Body of pancreas (tissue), 4 donors: Measurements from ENCODE around the gene GFOD1. TPM values are rescaled to one million over a fixed set of nuclear protein-coding genes. Genes with fewer than 3 reads are reported as not detected.

Experiments
- ATAC-seq: fragments of 150-250 bp; one replicate; pipeline ENCODE4 v1.9.1; 2016
- DNase-seq, 4 donors: peaks; one replicate each; pipeline ENCODE4 v3.0.0-alpha.2; 2019
- H3K27ac ChIP-seq, 4 donors: fragments of 200-600 bp; sonication (generic); 1 replicate in 3 of 4; 2 replicates in 1 of 4; pipeline versions ENCODE4 v1.5.1 to v1.6.1; 2016 to 2019; ENCODE audit warnings: mild to moderate bottlenecking in 1 of 4, mixed read lengths in 1 of 4, moderate library complexity in 1 of 4
- H3K27me3 ChIP-seq, 2 donors: fragments of 200-600 bp; sonication (generic); one replicate each; pipeline ENCODE4 v1.6.0; 2016; ENCODE audit warnings: mild to moderate bottlenecking in 1 of 2
- H3K36me3 ChIP-seq, 2 donors: fragments of 200-600 bp; sonication (generic); replicated peaks in 1 of 2; 2 replicates each; pipeline ENCODE4 v1.5.1; 2016; ENCODE audit warnings: low read depth in 2 of 2; ENCODE audit not compliant: insufficient read depth in 1 of 2
- H3K4me1 ChIP-seq: fragments of 200-600 bp; sonication (generic); one replicate; pipeline ENCODE4 v1.6.0; 2016
- H3K4me3 ChIP-seq, 2 donors: fragments of 200-600 bp; sonication (generic); 1 replicate in 1 of 2; 2 replicates in 1 of 2; pipeline ENCODE4 v1.5.1; 2016 to 2019
- H3K9me3 ChIP-seq, 3 donors: fragments of 200-600 bp; sonication (generic); 1 replicate in 2 of 3; 2 replicates in 1 of 3; pipeline ENCODE4 v1.5.1; 2016
- CTCF ChIP-seq, 7 experiments: fragments of 450-650 bp in 4 of 7; fragments of 200-600 bp in 3 of 7; sonication (generic) in 3 of 7; IDR thresholded peaks; one replicate each; pipeline ENCODE4 v1.5.1; 2016 to 2019; ENCODE audit warnings: antibody characterized with exemption in 7 of 7
- POLR2A ChIP-seq, 3 donors: fragments of 450-650 bp; IDR thresholded peaks; one replicate each; pipeline ENCODE4 v1.6.1; 2016; ENCODE audit warnings: antibody characterized with exemption in 3 of 3, mild to moderate bottlenecking in 2 of 3
- WGBS, 2 donors: methylation state at CpG; one replicate each; pipeline ENCODE4 v1.1.5; 2017; 5-methylcytosine and 5-hydroxymethylcytosine counted together
- intact Hi-C: fragments of 100-400 bp; cut with DNase I; formaldehyde crosslinking; loops from one replicate; pipeline ENCODE4 v1.15.1; 2023
- total RNA-seq, 2 donors: library from RNA; depleted of rRNA; stranded (reverse); fragments of >200 nt; gene quantifications; one replicate each; pipeline ENCODE4 v1.1.0, GENCODE V29; 2016

GFOD1 gene
- total RNA-seq, 2 donors from 2014 or later, result 4.3 to 5.2 TPM

- Histone ChIP-seq H3K27me3 (no peaks in the 10 kb centered on the region), H3K4me1 (no peaks in the 10 kb centered on the region), H3K27ac (no peak overlapping the region), H3K9me3 (no peaks in the 10 kb centered on the region), H3K36me3 (no peaks in the 10 kb centered on the region), H3K4me3 (no peak overlapping the region)
- ATAC-seq, result no peak
- no peak for DNase-seq
- no peak for TF ChIP-seq POLR2A (IDR thresholded peaks at IDR 0.05)
- TF ChIP-seq CTCF (IDR thresholded peaks at IDR 0.05), result no peak
- intact Hi-C loops, result no loop called here
- WGBS, 2 donors, result 61 to 62% methylated on average over 4 of the region's 4 CpGs
Measured at GRCh38 chr6:13531956-13532355, 44.6 kb upstream of the GFOD1 start.

- no peak for TF ChIP-seq CTCF (IDR thresholded peaks at IDR 0.05)
- TF ChIP-seq POLR2A (IDR thresholded peaks at IDR 0.05), result no peak
- H3K9me3 ChIP-seq, result no peaks in the 10 kb centered on the region
- intact Hi-C loops, result no loop called here
- no peaks in the 10 kb centered on the region for H3K36me3 ChIP-seq
- ATAC-seq, result no peak
- WGBS, 2 donors, result 81 to 86% methylated on average over 7 of the region's 8 CpGs
- no peak for DNase-seq
- H3K4me1 ChIP-seq, result no peaks in the 10 kb centered on the region
- H3K27ac ChIP-seq, result no peak overlapping the region
- no peaks in the 10 kb centered on the region for H3K27me3 ChIP-seq
- H3K4me3 ChIP-seq, result no peak overlapping the region
Measured at GRCh38 chr6:13528777-13529343, 41.5 kb upstream of the GFOD1 start.

- WGBS, 2 donors, result 45 to 62% methylated on average over 3 of the region's 3 CpGs
- no peaks in the 10 kb centered on the region for H3K36me3 ChIP-seq
- H3K27ac ChIP-seq, result no peak overlapping the region
- no peak for DNase-seq
- ATAC-seq, result no peak
- H3K4me1 ChIP-seq, result no peaks in the 10 kb centered on the region
- peak in 2 of 7 experiments; percentile 10 to 35 for TF ChIP-seq CTCF (IDR thresholded peaks at IDR 0.05)
- no peak for TF ChIP-seq POLR2A (IDR thresholded peaks at IDR 0.05)
- H3K9me3 ChIP-seq, result no peaks in the 10 kb centered on the region
- intact Hi-C loops, result no loop called here
- H3K27me3 ChIP-seq, result no peaks in the 10 kb centered on the region
- H3K4me3 ChIP-seq, result no peak overlapping the region
Measured at GRCh38 chr6:13528232-13528631, 40.8 kb upstream of the GFOD1 start.

- peak overlapping the region in 1 of 4 donors; percentile 24 for H3K27ac ChIP-seq
- WGBS, 2 donors, result 83 to 85% methylated on average over 4 of the region's 4 CpGs
- no peak for ATAC-seq
Measured at GRCh38 chr6:13527671-13528056, 40.3 kb upstream of the GFOD1 start.

More at GRCh38 chr6:13527671-13528056, 40.3 kb upstream of the GFOD1 start:
- Histone ChIP-seq H3K27me3 (no peaks in the 10 kb centered on the region), H3K36me3 (no peaks in the 10 kb centered on the region), H3K9me3 (no peaks in the 10 kb centered on the region), H3K4me3 (no peak overlapping the region), H3K4me1 (no peaks in the 10 kb centered on the region)
- intact Hi-C loops, result no loop called here
- DNase-seq, result no peak
- TF ChIP-seq POLR2A (IDR thresholded peaks at IDR 0.05) (no peak), CTCF (IDR thresholded peaks at IDR 0.05) (no peak)
